Mucosa of descending colon (tissue), 3 donors: ENCODE data around the gene ZNF680. TPM values are rescaled to one million over a fixed set of nuclear protein-coding genes. Genes with fewer than 3 reads are reported as not detected.

Experiments
- ATAC-seq: fragments of 200-7000 bp; cut with Tn5 transposase; one replicate; pipeline ENCODE4 v1.9.1; 2020; ENCODE audit warnings: mild to moderate bottlenecking, moderate library complexity
- DNase-seq, 3 donors: peaks; one replicate each; pipeline ENCODE4 v3.0.0-alpha.2; 2020
- H3K36me3 ChIP-seq: fragments of 200-600 bp; one replicate; pipeline ENCODE4 v1.8.0; 2021; ENCODE audit warnings: low read depth, mild to moderate bottlenecking
- H3K4me1 ChIP-seq: fragments of 200-600 bp; one replicate; pipeline ENCODE4 v1.8.0; 2021; ENCODE audit warnings: low read depth, mild to moderate bottlenecking
- H3K4me3 ChIP-seq: fragments of 200-600 bp; one replicate; pipeline ENCODE4 v1.8.0; 2021; ENCODE audit warnings: mild to moderate bottlenecking
- H3K9me3 ChIP-seq: fragments of 200-600 bp; one replicate; pipeline ENCODE4 v1.8.0; 2021; ENCODE audit warnings: mild to moderate bottlenecking
- CTCF ChIP-seq: fragments of 200-600 bp; IDR thresholded peaks from one replicate; pipeline ENCODE4 v1.8.0; 2022; ENCODE audit warnings: antibody characterized with exemption, mild to moderate bottlenecking
- intact Hi-C, 2 donors: fragments of 100-400 bp; cut with DNase I in 1 of 2; cut with micrococcal nuclease in 1 of 2; formaldehyde crosslinking; loops; one replicate each; pipeline versions ENCODE4 v1.11.0 to v1.11.1; 2022; cut with DNase I, micrococcal nuclease
- long read RNA-seq, 2 donors: library from polyadenylated mRNA; unstranded; transcript quantifications; one replicate each; pipeline ENCODE4 v2.0.0, GENCODE V29; 2019 to 2021
- total RNA-seq, 3 donors: library from RNA; stranded (reverse); fragmentation: NEBNext Ultra II Directional in 2 of 3; extraction: Animal tissue kit (Norgen Biotek cat#: 25700) in 2 of 3; gene quantifications; one replicate each; pipeline versions ENCODE4 v1.2.1 to v1.2.4, GENCODE V29; 2021 to 2023
- donor health status: DM: no; HTN: no; CAD: no; lungs with moderate emphysema.
- donor health status: DM: no; HTN: no; CAD: no.
- donor health status: DM: no; HTN: yes; CAD: no.

The ZNF680 gene
- 10 to 100 TPM in 1 of 3 donors, 1 to 10 TPM in 2; 8.7 to 11.9 (median 9.9) TPM for total RNA-seq
- long read RNA-seq, donor 1, partial matches to known transcripts: 1 of 7 reads
- long read RNA-seq, donor 1, other reads (novel, unspliced or antisense): 1 of 7 reads
- long read RNA-seq, donor 2, partial matches to known transcripts: 0 of 4 reads
- long read RNA-seq, donor 2, other reads (novel, unspliced or antisense): 2 of 4 reads

GRCh38 chr7:64562626-64563278, at the start of gene ZNF680:
Gene ZNF680, minus strand, starts transcription at chr7:64563071. Its CDS starts 117 bp downstream, at chr7:64562954.
- no peak for TF ChIP-seq CTCF
- Histone ChIP-seq H3K36me3 (no peaks in the 10 kb centered on the region), H3K4me3 (peak within 1 kb of the TSS; percentile 70), H3K9me3 (no peaks in the 10 kb centered on the region), H3K4me1 (peaks cover 4% of the 10 kb centered on the region)
- intact Hi-C loops: no loop called here
- DNase-seq: peak; percentile 94 to 97 (median 95)
- ATAC-seq: peak; percentile 100

- TF ChIP-seq CTCF: no peak
- Histone ChIP-seq H3K9me3 (peaks cover 6% of the 10 kb centered on the region), H3K4me1 (no peaks in the 10 kb centered on the region), H3K4me3 (no peak overlapping the region), H3K36me3 (no peaks in the 10 kb centered on the region)
- intact Hi-C loops: loop anchor here in 1 of 2 donors (10.0 kb wide), 1 partner anchor 428 kb away; no protein-coding TSS in a partner anchor
- DNase-seq (no peak), ATAC-seq (no peak)
These were observed 49.6 kb upstream of the ZNF680 start for GRCh38 chr7:64612452-64612851.

- intact Hi-C loops: loop anchor here in 1 of 2 donors (10.0 kb wide), 1 partner anchor 427 kb away; no protein-coding TSS in a partner anchor
These were observed 48.8 kb upstream of the ZNF680 start for GRCh38 chr7:64611717-64612116.

GRCh38 chr7:64610997-64611396, 48.1 kb upstream of the ZNF680 start:
- intact Hi-C loops: loop anchor here in 1 of 2 donors (10.0 kb wide), 1 partner anchor 426 kb away; no protein-coding TSS in a partner anchor
- Histone ChIP-seq H3K4me3 (no peak overlapping the region), H3K9me3 (peaks cover 6% of the 10 kb centered on the region), H3K4me1 (no peaks in the 10 kb centered on the region), H3K36me3 (no peaks in the 10 kb centered on the region)
- ATAC-seq (no peak), DNase-seq (no peak)
- no peak for TF ChIP-seq CTCF

More at GRCh38 chr7:64611717-64612116, 48.8 kb upstream of the ZNF680 start:
- no peaks in the 10 kb centered on the region for H3K4me1 ChIP-seq
- peaks cover 6% of the 10 kb centered on the region for H3K9me3 ChIP-seq
- no peak overlapping the region for H3K4me3 ChIP-seq
- no peak for TF ChIP-seq CTCF
- no peaks in the 10 kb centered on the region for H3K36me3 ChIP-seq
- no peak for DNase-seq
- ATAC-seq: no peak

GRCh38 chr7:64608116-64608910, 45.4 kb upstream of the ZNF680 start:
- H3K9me3 ChIP-seq: peaks cover 7% of the 10 kb centered on the region
- DNase-seq: no peak
- ATAC-seq: no peak
- intact Hi-C loops: no loop called here
- H3K4me1 ChIP-seq: no peaks in the 10 kb centered on the region
- no peaks in the 10 kb centered on the region for H3K36me3 ChIP-seq
- no peak for TF ChIP-seq CTCF
- H3K4me3 ChIP-seq: no peak overlapping the region
